SHP77 treated with DMSO at 0.1 percent for 48 hours (cell line): Measurements from ENCODE around the gene TGFBR3L.
"Not testable (repeated sequence)": the region's sequence is repeated elsewhere in the genome, so short reads cannot be mapped to it uniquely, and the experiment has no call there.

Experiments used
- DNase-seq: peaks from one replicate; lab custom pipeline; 2025; lab: John Stamatoyannopoulos, UW

Gene TGFBR3L

DNA sequence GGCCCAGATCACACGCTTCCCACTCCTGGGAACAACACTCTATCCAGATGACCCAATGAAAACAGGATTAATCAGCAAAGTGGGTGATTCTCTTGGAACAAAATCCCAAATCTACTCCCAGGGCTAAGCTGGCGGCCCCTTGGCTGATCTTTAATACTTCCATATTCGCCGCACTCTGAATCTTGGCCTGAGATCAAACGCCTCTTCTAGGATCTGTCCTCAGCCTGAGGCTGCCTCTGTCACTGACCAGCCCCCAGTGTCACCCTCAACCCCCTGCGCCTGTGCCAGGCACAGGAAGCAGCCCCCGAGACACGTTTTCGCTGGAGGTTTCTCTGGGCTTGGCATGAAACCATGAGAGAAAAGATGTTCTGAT is 13.7 kb downstream of the TGFBR3L start:
- no peak for DNase-seq

DNA sequence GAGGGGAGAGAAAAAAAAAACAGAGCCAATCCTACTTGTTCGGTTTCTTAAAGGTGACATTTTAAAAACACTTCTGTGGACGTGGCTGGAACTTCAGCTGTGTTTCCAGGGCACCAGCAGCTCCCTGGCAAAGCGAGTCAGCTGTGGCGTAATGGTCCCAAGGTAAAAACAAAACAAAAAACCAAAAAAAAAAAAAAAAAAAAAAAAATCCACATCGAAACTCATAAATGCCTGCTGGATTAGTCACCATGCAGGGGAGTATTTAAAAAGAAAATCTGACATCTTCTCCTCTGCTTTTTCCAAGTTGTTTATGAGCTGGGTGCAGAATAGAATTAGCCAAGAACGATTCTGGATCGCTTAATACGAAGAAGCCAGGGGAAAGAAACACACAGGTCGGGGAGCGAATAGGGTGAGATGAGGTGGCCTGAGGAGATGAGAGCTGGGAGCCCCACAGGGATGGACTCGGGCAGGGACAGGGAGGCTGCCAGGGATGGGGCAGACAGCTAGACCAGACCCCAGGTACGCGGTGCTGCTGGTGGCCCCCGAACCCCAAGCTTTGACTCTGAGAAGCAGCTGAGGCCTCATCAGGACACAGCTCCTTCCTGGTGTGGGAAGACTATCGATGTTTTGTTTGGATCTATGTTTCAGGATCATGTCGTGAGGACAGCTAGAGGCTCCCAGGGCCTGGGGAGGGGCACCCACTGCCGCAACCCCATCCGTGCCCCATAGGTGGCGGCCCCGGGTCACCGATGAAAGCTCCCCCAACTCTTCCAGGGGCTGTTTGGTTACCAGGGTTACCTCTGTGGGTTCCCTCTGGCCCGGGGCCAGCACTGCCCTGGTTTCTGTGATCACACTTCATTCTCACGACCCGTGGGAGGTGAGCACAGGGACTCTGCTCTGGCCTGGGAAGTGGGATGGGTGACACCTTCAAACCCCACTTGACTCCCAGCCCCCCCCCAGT is 14.4 kb downstream of the TGFBR3L start:
- DNase-seq: no peak

DNA sequence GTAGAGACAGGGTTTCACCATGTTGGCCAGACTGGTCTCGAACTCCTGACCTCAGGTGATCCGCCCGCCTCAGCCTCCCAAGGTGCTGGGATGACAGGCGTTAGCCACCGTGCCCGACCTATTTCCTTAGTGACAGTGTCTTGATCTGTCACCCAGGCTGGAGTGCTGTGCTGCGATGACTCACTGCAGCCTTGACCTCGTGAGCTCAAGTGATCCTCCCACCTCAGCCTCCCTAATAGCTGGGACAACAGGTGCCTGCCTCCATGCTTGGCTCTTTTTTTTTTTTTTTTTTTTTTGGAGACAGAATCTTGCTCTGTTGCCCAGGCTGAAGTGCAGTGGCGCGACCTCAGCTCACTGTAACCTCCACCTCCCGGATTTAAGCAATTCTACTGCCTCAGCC is 15.4 kb downstream of the TGFBR3L start:
- DNase-seq: not testable (repeated sequence)

DNA sequence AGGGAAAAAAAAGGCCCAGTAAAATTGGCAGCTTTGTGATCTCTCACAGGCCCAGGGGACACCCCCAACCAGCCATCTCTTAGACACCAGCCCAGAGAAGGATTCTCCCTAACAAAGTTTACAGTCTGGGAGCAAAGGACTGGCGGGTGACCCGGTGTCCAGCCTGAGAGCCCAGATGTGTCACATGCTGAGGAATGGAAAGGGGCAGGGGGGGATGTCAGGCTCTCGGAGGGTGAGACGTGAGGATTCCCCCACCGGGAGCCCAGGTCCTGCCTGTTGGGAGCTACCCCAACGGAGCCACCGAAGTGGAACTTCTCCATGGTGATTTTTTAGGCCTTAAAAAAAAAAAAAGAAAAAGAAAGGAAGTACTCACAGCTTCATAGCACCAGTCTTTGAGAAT is 16.1 kb downstream of the TGFBR3L start:
- DNase-seq: no peak

- DNase-seq: no peak
Measured at GRCh38 chr19:7931221-7932061, 16.8 kb downstream of the TGFBR3L start.

GRCh38 chr19:7932276-7932929 is 17.8 kb downstream of the TGFBR3L start:
- no peak for DNase-seq

DNA sequence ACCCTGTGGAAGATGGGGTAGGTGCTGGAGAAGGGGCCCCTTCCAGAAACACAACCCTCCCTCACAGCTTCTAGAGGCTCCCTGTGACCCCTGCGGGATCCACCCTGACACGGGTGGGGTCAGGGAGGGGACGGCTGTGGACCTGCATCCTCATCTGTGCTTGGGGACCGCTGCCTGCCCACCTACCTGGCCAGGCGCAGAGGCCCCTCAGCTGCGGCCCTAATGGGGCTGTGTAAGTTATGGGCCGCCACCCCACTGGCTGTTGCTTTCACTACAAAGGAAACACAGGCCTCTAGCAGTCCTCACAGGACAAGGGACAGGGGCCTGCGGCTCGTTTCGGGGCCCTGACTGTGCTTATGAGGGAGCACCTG is 18.3 kb downstream of the TGFBR3L start:
- no peak for DNase-seq

GRCh38 chr19:7933411-7933810 is 18.8 kb downstream of the TGFBR3L start:
- no peak for DNase-seq

- DNase-seq: no peak
Measured at GRCh38 chr19:7933828-7934725, 19.4 kb downstream of the TGFBR3L start.

DNA sequence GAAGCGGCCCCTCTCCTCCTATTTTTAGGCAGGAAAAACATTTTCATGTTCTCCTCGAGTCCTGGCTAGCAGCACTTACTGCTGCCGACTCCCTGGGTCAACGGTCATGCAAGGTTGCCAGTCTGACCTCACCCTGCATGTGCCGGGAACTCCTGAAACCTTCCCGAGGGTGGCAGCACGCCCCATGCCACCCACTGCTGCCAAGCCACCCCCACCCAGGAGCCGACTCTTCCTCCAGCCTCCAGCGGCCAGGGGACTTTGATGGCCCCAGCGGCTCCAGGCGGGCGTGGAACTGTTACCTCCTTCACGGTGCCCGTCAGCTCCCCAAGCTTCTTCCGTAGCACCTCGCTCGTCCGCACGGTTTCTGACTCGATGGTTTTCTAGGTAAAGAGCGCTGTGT is 20.1 kb downstream of the TGFBR3L start:
- no peak for DNase-seq

- no peak for DNase-seq
Measured at GRCh38 chr19:7940841-7941240, 26.2 kb downstream of the TGFBR3L start.

GRCh38 chr19:7941895-7942596 is 27.4 kb downstream of the TGFBR3L start:
- DNase-seq: no peak

GRCh38 chr19:7942981-7943443 is 28.4 kb downstream of the TGFBR3L start:
- DNase-seq: no peak

DNA sequence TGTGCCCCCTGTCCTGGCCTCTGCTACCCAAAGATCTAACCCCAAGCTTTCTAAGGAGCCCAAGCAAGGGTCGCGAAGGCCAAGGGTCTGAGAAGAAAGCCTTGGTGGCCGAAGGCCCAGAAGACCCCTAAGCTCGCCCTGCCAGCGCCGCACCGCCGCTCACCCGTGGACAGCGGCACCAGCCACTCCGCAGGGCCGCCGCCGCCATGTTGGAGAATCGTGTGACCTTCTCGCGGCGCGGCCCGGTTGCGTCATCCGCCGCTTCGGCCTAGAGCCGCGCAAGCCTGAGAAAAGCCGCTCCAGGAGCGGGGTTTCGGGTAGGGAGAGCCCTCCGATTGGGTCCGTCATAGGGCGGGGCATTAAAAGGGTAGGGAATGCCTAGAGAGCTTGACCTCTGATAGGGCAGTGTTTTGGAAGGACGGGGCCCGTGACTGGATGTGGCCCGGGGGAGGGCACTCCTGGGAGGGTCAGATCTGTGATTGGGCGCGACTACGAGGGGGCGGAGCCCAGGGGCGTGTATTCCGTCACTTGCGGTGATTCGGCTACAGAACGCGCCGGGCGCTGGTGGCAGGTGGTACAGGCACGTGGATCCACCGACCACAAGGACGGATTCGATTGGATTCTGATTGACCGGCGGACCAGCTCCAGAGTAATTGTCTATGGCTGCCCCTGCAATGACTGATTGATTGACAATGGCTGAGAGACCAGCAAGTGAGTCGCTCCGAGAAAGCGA is 29.0 kb downstream of the TGFBR3L start, which contains the start of gene TIMM44:
Gene TIMM44 (minus strand): TSS at position 223 of the 733 bp plus-strand sequence. CDS start 15 bp downstream, at position 208.
- peak; percentile 99 for DNase-seq

- DNase-seq: peak; percentile 32
Measured at GRCh38 chr19:7944177-7944761, 29.6 kb downstream of the TGFBR3L start.

DNA sequence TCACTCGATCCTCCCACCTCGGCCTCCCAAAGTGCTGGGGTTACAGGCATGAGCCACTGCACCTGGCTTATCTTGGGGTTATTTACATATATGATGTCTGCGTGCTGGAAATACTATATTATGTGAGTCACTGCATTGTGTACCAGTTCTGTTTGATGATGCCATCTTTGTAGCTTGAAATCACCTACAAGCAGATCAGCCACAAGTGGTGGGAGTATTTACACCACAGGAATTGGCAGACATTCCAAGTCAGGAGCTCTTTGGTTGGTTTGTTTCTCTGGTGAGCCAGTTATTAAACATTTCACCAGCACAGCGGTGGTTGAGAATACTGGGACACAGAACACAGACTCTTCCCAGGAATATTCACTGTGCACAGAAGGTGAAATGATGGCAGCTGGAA is 33.3 kb downstream of the TGFBR3L start:
- DNase-seq: no peak

DNA sequence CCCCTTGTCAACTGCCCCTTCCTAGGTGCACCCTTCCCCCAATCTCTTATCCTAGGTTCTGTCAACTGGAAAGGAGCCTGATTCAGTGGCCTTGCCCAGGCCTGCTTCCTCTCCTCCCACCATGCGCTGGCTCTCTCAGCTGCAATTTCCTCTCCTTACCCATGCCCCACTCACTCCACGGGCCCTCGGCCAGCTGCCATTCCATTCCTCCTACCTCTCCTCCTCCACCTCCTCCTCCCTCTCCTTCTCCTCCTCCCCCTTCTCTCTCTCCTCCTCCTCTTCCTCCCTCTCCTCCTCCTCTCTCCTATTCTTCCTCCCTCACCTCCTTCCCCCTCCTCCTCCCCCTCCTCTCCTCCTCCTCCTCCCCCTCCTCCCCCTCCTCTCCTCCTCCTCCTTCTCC is 38.4 kb downstream of the TGFBR3L start:
- no peak for DNase-seq

GRCh38 chr19:7953576-7953975 is 38.9 kb downstream of the TGFBR3L start:
- no peak for DNase-seq

GRCh38 chr19:7955696-7956095 is 41.1 kb downstream of the TGFBR3L start:
- DNase-seq: no peak
